ENCODE data around the gene PRDM16. TPM values are rescaled to one million over a fixed set of nuclear protein-coding genes. Genes with fewer than 3 reads are reported as not detected.
A peak's percentile ranks its signal among the peaks of the same experiment; 100 is the strongest.

Gene PRDM16
- polyA plus RNA-seq, 1 donor (not counting 4 experiments of a cell fraction or from before 2014, with no cell fraction given) = 0.05 TPM

- Histone ChIP-seq H3K4me1 (ENCODE audit: control insufficient read depth, extremely low read depth, insufficient read depth, low read length) (peaks cover 39% of the 10 kb centered on the region), H3K27me3 (ENCODE audit: control insufficient read depth, extremely low read depth, insufficient read depth, low read length) (no peaks in the 10 kb centered on the region), H3K9me1 (ENCODE audit: control insufficient read depth, extremely low read depth, insufficient read depth, low read length) (peaks cover 2% of the 10 kb centered on the region), H3K36me3 (ENCODE audit: control insufficient read depth in 2 of 2, extremely low read depth in 1 of 2, insufficient read depth in 2 of 2, low read length in 2 of 2) (no peaks in the 10 kb centered on the region), H3K4me2 (ENCODE audit: control insufficient read depth, extremely low read depth, insufficient read depth, low read depth, low read length) (peak overlapping the region; percentile 74), H3K9ac (ENCODE audit: control insufficient read depth, extremely low read depth, insufficient read depth, low read length) (peak overlapping the region; percentile 47), H3K79me2 (ENCODE audit: control insufficient read depth, insufficient read depth, low read length) (no peaks in the 10 kb centered on the region), H3K9me3 (ENCODE audit: control insufficient read depth, low read depth, low read length) (no peaks in the 10 kb centered on the region), H3K27ac (ENCODE audit: control insufficient read depth, insufficient read depth, low read length) (peak overlapping the region; percentile 20), H2AFZ (ENCODE audit: control insufficient read depth, low read length) (peak overlapping the region; percentile 40), H4K20me1 (ENCODE audit: control insufficient read depth, extremely low read depth, insufficient read depth, low read length) (no peaks in the 10 kb centered on the region), H3K4me3 (ENCODE audit: control insufficient read depth in 2 of 3, extremely low read depth in 1 of 3, insufficient read depth in 2 of 3, low read depth in 1 of 3, low read length in 3 of 3) (peak overlapping the region in 1 of 3 experiments; percentile 26)
- DNase-seq (ENCODE audit: low read depth, low spot score) (no peak), FAIRE-seq (peak; percentile 55)
- dilution Hi-C loops (cut with MboI; ENCODE audit: extremely low pct_ligation_motif_present, low sequenced_read_pairs) = no loop called here
- no peak for TF ChIP-seq EZH2 (IDR thresholded peaks at IDR 0.05; ENCODE audit: low read length)
- TF ChIP-seq CTCF (optimal IDR thresholded peaks at IDR 0.05 in 1 of 3, IDR thresholded peaks at IDR 0.05 in 1 of 3, conservative IDR thresholded peaks at IDR 0.05 in 1 of 3; ENCODE audit: extremely low read depth in 1 of 3, insufficient read depth in 2 of 3, low read length in 3 of 3) = no peak
Observed at GRCh38 chr1:3459940-3460671, 391.1 kb downstream of the PRDM16 start.

DNA sequence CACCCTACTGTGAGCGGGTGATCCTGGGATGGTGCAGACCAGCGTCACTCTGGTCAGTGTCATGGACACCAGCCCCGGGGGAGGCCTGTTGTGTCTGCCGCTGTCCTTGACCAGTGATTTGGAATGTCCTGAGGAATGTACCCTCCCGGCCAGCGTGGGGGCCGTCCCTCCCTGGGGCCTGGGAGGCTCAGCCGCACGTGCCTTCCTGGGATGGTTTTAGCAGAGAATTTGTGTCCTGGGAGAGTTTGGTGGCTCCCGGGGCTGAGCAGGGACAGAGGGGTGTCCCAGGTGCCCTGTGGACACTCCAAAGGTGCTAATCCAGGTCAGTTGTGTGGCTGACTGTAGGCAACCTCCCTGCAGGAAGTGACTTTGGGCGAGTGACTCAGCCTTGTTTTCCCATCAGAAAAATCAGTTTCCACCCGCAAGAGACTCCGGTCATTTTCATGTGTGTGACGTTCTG, 391.7 kb downstream of the PRDM16 start:
- Histone ChIP-seq H3K79me2 (ENCODE audit: control insufficient read depth, insufficient read depth, low read length) (no peaks in the 10 kb centered on the region), H3K9me3 (ENCODE audit: control insufficient read depth, low read depth, low read length) (no peaks in the 10 kb centered on the region), H3K4me1 (ENCODE audit: control insufficient read depth, extremely low read depth, insufficient read depth, low read length) (peaks cover 45% of the 10 kb centered on the region), H2AFZ (ENCODE audit: control insufficient read depth, low read length) (peak overlapping the region; percentile 39), H3K4me2 (ENCODE audit: control insufficient read depth, extremely low read depth, insufficient read depth, low read depth, low read length) (peak overlapping the region; percentile 74), H3K27ac (ENCODE audit: control insufficient read depth, insufficient read depth, low read length) (peak overlapping the region; percentile 20), H3K9me1 (ENCODE audit: control insufficient read depth, extremely low read depth, insufficient read depth, low read length) (peaks cover 2% of the 10 kb centered on the region), H3K27me3 (ENCODE audit: control insufficient read depth, extremely low read depth, insufficient read depth, low read length) (no peaks in the 10 kb centered on the region), H3K9ac (ENCODE audit: control insufficient read depth, extremely low read depth, insufficient read depth, low read length) (peak overlapping the region; percentile 6), H3K36me3 (ENCODE audit: control insufficient read depth in 2 of 2, extremely low read depth in 1 of 2, insufficient read depth in 2 of 2, low read length in 2 of 2) (no peaks in the 10 kb centered on the region), H4K20me1 (ENCODE audit: control insufficient read depth, extremely low read depth, insufficient read depth, low read length) (no peaks in the 10 kb centered on the region), H3K4me3 (ENCODE audit: control insufficient read depth in 2 of 3, extremely low read depth in 1 of 3, insufficient read depth in 2 of 3, low read depth in 1 of 3, low read length in 3 of 3) (no peak overlapping the region)
- TF ChIP-seq EZH2 (IDR thresholded peaks at IDR 0.05; ENCODE audit: low read length) (no peak), CTCF (optimal IDR thresholded peaks at IDR 0.05 in 1 of 3, IDR thresholded peaks at IDR 0.05 in 1 of 3, conservative IDR thresholded peaks at IDR 0.05 in 1 of 3; ENCODE audit: extremely low read depth in 1 of 3, insufficient read depth in 2 of 3, low read length in 3 of 3) (no peak)
- FAIRE-seq (peak; percentile 82), DNase-seq (ENCODE audit: low read depth, low spot score) (no peak)
- dilution Hi-C loops (cut with MboI; ENCODE audit: extremely low pct_ligation_motif_present, low sequenced_read_pairs) = no loop called here
